Stimulated activated CD4-positive, alpha-beta T cell treated with anti-CD3 and anti-CD28 coated beads, Interleukin-2, amount 100 ng/mL, for 48 hours (primary cell): ENCODE data around the gene CCDC184.
"Not testable (repeated sequence)": the region's sequence is repeated elsewhere in the genome, so short reads cannot be mapped to it uniquely, and the experiment has no call there.

Experiments
- DNase-seq, 2 donors: peaks; one replicate each; pipeline ENCODE4 v3.0.0-alpha.2; 2020

CCDC184 gene

DNA sequence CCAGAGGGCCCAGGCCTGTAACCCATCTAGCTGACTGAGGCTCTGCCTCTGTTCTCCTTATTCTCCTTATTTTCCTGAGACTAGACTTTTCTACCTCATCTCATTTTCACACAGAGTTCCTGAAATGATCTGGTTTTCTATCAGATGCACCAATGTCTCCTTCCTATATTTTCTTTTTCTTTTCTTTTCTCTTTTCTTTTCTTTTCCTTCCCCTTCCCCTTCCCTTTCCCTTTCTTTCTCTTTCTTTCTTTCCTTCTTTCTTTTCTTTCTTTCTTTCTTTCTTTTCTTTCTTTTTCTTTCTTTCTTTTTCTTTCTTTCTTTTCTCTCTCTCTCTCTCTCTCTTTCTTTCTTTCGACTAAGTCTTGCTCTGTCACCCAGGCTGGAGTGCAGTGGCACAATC lies 3.0 kb upstream of the CCDC184 start:
- no peak for DNase-seq

DNA sequence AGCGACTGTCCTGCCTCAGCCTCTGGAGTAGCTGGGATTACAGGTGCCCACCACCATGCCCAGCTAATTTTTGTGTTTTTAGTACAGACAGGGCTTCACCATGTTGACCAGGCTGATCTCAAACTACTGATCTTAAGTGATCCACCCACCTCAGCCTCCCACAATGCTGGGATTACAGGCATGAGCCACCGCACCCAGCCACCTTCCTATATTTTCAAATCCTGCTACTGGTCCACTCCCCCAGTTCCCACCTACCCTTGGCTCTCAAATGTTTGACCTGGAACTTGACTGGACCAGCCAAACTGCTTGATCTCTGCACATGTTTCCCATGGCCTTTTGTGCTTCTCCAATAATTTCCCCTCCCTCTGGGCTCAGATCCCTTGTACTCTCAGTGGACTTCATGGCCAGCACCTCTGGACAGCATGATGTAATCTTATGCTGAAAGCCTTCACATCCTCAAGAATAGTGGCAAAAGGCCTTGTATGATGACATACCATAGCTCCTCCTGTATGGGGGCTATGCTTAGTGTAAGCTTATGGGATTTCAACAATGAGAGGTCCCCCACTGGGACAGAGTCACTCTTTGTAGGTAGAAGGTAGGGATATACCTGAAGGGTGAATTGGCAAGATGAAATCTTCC lies 2.5 kb upstream of the CCDC184 start:
- no peak for DNase-seq

GRCh38 chr12:48182631-48183030 lies 813 bp upstream of the CCDC184 start:
- DNase-seq = no peak

DNA sequence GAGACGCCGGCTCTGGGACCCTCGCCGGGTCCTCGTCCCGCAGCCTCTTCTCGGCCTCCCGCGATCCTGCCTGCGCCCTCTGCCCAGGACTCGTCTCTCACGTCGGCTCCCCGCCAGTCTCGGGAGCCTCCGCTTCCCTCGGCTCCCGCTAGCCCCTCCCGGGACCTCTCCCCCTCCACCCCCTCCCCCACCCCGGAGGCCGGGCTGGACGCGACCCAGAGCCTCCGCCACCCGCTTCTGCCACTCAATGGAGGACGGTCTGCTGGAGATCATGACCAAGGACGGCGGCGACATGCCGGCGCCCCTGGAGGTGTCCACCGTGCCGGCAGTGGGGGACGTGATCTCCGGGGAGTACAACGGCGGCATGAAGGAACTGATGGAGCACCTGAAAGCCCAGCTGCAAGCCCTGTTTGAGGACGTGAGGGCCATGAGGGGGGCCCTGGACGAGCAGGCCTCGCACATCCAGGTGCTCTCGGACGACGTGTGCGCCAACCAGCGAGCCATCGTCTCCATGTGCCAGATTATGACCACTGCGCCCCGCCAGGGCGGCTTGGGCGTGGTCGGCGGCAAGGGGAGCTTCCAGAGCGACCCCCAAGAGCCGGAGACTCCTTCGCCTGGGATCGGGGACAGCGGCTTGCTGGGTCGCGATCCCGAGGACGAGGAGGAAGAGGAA lies 568 bp downstream of the CCDC184 start:
- no peak for DNase-seq

DNA sequence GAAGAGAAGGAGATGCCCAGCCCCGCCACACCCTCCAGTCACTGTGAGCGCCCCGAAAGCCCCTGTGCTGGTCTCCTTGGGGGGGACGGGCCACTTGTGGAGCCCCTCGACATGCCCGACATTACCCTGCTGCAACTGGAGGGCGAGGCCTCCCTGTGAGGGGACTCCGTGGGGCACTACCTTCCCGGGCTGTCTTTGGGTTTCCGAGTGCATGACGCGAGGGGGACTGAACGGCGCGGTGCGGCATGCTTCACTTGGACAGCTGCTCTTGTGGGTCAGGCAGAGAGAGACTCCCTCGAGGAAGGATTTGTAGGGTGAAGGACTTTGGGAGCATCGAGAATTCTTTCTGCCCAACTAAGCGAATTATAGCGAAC lies 1.1 kb downstream of the CCDC184 start:
- no peak for DNase-seq

GRCh38 chr12:48185181-48185919 lies 1.9 kb downstream of the CCDC184 start:
- DNase-seq = no peak

DNA sequence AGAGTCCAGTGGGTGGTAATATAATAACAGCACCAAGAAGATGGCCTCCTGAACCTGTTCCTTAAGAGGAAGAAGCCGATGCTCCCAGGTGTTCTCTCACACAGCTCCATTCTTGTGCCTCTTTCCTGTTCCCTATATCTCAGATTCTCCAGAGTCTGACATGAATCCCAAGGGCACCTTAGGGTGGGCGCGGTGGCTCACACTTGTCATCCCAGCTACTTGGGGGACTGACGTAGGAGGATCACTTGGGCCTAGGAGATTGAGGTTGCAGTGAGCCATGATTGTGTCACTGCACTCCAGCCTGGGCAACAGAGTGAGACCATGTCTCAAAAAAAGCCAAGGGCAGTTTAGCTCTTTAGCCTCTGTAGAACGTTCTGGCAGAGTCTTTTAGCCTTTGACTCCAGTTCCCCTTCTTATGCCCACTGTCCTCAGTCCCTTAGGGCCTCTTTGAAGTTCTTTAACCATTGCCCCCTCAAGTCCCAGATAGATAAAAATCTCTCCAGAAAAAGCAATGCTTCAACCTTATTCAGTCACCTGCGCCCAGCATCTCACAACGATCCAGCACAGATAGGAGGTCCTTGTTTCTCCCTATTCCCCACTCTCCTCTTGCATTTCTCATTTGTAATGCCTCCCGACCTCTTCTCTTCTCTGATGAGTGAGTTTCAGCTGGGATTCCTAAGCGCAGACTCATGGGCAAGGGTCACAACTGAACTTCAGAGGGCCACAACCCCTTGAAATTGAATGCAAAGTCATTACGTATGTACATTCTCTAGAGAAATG lies 4.7 kb downstream of the CCDC184 start:
- DNase-seq = no peak

DNA sequence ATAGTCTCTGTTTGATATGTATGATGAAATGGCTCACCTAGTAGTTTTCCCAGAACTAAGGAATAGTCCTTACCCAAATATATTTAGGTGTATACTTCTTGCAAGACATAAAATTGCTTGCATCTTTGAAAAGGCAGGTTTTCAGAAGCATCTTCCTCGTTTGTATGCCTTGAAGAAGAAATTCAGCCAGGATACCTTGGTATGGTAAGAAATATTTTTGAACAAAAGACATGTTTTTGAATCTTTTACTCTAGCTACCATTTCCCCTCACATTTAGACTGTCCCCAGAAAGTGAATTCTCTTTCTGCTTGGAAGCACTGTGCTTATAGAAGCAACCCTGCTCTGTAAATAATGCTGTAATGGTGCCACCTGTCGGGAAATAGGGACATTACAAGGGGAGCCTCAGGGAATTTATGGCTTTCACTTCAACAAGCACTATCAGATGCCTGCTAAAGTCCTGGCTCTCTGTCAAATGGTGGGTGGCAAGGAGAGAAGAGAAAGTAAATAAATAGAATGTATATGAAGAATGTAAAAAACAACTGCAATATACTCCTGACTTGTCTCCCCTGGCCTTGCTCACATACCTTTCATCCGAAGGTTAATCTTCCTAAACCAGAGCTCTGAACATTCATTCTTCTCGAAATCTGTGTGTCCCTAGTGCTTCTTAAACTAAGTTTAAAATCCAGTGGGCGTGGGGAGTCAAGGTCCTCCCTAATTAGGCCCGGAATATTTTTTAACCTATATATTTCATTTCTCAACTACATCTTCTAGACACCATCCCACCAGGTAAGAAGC lies 6.1 kb downstream of the CCDC184 start:
- peak; percentile 60 to 74 for DNase-seq

- DNase-seq = no peak
Measured at GRCh38 chr12:48191096-48191495, 7.7 kb downstream of the CCDC184 start.

- no peak for DNase-seq
Measured at GRCh38 chr12:48192861-48193260, 9.4 kb downstream of the CCDC184 start.

GRCh38 chr12:48193623-48194022 lies 10.2 kb downstream of the CCDC184 start:
- DNase-seq = no peak

DNA sequence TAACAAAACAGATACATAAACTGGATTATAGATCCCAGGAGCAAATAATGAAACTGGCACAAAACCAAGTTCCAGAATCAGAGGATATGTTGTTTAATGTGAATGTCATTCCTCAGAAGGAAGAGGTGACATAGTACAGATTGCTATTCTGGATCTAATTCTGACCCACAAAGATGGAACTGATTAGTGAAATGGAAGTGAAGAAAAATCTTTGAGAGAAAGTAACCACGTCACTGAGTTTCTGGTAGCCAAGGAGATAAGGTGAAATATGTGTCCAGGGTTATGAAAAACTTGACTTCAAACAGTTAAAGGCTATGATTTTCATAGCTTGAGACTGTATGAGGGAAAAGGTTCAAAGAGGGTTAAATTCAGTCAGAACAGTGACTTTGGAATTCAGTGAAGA lies 11.4 kb downstream of the CCDC184 start:
- DNase-seq = no peak

GRCh38 chr12:48197549-48197970 lies 14.1 kb downstream of the CCDC184 start:
- no peak for DNase-seq

- peak; percentile 86 to 88 for DNase-seq
Measured at GRCh38 chr12:48197971-48198671, 14.7 kb downstream of the CCDC184 start.

DNA sequence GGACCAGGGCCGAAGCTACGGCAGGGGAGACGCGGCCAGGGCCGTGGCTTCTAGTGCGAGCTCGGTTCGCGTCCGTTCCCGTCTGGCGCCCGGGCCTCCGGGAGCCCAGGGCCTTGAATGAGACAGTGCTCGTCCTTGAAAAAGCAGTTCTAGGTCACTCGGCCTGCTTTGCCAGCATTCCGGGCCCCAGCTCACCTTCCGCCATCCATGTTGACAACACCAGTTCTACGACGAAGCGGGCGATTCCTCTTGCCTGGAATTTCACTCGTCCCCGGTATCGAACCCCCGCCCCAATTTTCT lies 15.2 kb downstream of the CCDC184 start:
- DNase-seq = no peak

DNA sequence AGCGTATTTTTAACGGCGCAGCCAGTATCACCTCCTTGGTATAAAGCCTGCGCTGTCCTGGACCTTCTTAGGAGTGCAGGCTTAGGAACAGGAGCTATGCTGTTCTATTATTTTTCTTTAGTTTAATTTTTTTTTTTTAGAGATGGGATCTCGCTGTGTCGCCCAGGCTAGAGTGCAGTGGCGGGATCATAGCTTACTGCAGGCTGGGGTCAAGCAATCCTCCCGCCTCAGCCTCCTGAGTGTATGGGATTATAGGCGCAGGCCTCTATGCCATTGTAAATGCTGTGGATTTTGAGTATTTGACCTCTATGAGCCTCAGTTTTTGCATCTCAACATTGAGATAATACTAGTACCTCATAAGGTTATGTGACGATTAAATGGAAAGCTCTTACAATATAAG lies 15.5 kb downstream of the CCDC184 start:
- DNase-seq = no peak

- no peak for DNase-seq
Measured at GRCh38 chr12:48199774-48200221, 16.4 kb downstream of the CCDC184 start.

DNA sequence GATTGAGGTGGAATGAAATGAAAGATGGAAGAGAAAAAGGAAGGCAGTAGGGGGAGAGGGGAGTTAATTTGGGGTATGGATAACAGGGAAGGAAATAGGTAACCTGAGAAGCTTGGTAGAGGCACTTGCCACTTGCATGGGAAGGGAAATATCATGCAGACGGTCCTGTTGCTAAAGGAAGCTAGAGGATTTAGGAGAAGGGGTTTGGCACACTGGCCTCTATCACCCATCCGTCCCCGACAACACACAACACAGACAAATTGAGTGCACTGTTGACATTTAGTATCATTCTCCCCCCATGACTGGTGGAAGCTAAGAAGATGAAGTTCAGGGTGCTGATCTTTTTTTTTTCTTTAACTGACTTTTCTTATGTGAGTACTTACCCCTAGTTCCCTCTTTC lies 17.6 kb downstream of the CCDC184 start:
- DNase-seq = no peak

- no peak for DNase-seq
Measured at GRCh38 chr12:48201516-48201915, 18.1 kb downstream of the CCDC184 start.

GRCh38 chr12:48202766-48203165 lies 19.3 kb downstream of the CCDC184 start:
- DNase-seq = no peak

DNA sequence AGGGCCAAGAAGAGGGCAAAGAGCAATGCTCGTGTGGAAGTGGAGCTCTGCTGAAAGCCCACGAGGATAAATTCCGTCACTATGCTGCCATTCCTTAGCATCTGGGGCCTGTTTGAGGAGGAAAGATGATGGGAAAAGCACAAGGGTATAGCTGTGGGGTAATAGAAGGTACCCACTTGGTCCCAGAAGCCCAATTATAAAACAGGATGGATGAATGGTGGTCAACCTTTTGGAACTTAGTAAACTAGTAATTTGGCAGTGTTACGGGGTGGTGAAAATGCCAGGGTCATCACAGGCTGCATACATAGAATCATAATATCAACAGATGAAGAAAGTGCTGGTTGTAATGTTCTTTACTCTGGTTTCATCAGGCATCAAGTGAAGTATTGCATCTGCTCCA lies 19.7 kb downstream of the CCDC184 start, which contains the start of gene OR10AD1:
Gene OR10AD1 (minus strand): TSS at position 101 of the 400 bp plus-strand sequence. CDS start 0 bp downstream, at position 101.
- DNase-seq = no peak

- not testable (repeated sequence) for DNase-seq
Measured at GRCh38 chr12:48209495-48209894, 26.1 kb downstream of the CCDC184 start.
